GM12873 (cell line): Measurements from ENCODE around the gene ACSL1.

Experiments
- TF ChIP-seq, protein P1 (sequence below): IDR thresholded peaks from 2 replicates; pipeline ENCODE4 v1.5.1; 2012; ENCODE audit warnings: low read depth, mild to moderate bottlenecking, moderate library complexity, low read length, control low read depth; ENCODE audit not compliant: insufficient read depth; ENCODE audit errors: missing control alignments

Gene ACSL1

DNA sequence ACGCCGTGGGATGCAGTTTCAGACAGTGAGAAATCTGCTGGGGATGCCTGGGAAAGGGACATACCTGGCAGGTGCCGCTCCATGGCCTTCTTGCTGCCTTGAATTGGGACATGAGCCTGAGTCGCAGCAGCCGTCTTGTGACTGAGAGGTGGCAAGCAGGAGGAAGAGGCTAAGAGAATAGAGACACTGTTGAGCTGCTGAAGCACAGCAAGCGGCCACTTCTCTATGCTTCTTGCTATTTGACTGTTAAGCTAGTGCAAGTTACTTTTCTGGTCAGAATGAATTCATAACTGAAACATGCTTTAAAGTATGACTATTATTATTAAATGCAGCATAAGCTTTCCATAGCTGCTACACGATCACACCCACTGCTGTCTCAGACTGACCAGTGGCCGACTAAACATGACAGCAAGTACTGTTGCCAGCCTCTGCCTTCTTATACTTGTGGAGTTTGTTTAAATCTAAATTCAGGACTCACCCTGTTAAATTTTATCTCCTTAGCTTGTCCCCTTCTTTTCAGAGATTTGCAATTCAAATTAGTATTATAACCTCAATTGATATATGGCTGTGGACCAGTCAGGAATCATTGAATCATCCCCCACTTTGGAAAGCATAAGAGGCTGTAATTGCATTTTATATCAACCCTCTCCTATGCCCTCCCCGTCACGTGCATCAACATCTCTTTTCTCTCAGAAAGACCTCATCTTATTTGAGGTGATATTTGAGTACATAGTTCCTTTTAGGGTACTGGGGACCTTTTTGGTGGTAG is 24.8 kb upstream of the ACSL1 start:
- TF ChIP-seq, protein P1, sequence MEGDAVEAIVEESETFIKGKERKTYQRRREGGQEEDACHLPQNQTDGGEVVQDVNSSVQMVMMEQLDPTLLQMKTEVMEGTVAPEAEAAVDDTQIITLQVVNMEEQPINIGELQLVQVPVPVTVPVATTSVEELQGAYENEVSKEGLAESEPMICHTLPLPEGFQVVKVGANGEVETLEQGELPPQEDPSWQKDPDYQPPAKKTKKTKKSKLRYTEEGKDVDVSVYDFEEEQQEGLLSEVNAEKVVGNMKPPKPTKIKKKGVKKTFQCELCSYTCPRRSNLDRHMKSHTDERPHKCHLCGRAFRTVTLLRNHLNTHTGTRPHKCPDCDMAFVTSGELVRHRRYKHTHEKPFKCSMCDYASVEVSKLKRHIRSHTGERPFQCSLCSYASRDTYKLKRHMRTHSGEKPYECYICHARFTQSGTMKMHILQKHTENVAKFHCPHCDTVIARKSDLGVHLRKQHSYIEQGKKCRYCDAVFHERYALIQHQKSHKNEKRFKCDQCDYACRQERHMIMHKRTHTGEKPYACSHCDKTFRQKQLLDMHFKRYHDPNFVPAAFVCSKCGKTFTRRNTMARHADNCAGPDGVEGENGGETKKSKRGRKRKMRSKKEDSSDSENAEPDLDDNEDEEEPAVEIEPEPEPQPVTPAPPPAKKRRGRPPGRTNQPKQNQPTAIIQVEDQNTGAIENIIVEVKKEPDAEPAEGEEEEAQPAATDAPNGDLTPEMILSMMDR: no peak

DNA sequence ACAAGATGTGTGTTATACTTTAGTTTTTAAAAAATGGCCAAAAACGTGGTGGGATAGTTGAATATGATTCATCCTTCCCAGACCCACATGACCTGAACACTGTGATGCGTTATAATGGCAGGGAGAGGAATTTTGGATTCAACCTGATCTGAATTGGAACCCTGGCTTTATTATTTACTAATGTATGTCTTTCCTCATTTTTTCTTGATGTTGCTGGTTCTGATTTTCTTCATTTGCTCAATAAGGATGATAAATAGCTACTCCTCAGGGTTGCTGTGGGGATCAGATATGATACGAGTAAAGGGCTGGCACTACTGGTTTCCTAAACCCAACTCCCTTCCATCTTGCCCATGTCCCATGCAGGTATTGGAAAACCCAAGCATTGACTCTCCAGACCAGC is 24.2 kb upstream of the ACSL1 start:
- TF ChIP-seq, protein P1: no peak

DNA sequence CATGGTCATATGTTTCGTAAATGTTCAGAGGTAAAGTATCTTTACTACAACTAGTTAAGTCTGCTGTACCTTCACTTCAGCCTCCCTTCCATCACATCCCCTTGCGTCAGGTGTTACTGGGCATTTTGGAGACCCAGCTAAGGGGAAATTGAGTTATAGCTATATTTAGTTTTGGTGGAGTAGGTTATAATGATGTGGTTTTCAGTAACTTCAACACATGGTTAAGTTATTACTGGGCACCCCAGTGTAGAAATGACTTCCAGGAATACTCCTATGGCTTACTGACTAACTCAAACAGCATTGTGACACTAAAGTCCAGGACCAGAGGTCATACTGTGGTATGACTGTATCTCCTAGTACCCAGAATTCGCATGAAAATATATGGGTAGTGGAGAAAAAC is 23.4 kb upstream of the ACSL1 start:
- TF ChIP-seq, protein P1: no peak

DNA sequence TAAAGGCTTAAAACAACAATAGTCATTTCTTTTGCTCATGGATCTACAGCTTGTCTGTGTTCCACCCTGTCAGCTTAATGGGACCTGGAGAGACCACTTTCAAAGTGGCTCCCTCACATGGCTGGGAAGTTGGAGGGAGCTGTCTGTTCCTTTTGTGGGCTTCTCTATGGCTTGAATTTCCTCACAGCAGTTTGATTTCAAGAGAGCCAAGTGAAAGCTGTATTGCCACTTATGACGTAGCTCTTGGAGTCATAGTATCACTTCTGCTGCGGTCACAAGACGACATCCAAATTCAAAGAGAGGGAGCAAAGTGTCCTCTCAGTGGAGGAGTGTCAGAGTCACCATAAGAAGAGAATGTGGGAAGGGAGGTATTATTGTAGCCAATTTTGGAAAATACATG is 22.7 kb upstream of the ACSL1 start:
- TF ChIP-seq, protein P1: no peak

DNA sequence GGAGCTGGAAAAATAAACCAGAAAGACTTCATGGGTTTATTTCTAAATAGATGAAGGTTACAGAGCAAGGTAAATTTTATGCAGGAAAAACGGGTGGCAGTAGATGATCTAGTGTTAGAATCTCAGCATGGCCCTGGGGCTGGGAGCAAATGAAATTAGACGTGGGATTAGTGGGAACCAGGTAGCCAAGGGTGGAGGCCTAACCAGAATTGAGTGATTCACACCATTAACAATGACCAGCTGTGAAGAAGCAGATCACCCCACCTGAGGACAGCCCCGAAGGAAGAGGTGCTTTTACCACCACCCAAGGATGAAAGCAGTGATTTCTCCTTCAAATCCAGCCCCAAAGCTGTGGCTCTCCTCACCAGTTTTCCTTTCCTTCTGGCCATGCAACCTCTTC is 20.8 kb upstream of the ACSL1 start:
- TF ChIP-seq, protein P1: no peak

DNA sequence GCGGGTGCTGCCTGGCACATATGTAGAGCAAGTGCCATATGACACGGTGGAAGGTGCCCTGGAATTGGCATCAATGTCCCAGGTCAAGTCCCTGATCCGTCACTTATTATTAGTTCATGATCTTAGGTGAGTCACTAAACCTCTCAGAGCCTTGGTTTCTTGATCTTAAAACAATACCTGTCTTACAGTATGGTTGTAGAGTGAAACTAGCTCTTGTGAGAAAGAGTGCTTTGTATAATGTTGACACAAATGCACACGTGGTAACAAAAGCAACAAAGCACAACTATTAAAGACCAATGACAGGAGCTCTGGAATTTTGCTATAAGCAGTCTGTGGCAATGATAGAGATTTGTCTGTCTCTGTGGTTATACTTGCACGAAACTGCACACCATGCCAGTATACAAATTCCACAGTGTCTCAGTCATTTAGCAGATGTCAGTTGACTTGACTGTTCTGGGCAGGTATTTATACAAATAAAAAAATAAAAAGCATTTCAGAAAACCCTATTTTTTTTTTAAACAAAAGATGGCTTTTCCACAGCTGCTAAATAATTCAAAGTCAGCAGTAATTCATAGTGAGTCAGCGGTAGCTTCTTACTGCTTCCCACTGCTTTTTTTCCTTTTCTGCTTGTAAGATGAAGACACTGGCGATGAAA is 19.7 kb upstream of the ACSL1 start:
- TF ChIP-seq, protein P1: no peak

DNA sequence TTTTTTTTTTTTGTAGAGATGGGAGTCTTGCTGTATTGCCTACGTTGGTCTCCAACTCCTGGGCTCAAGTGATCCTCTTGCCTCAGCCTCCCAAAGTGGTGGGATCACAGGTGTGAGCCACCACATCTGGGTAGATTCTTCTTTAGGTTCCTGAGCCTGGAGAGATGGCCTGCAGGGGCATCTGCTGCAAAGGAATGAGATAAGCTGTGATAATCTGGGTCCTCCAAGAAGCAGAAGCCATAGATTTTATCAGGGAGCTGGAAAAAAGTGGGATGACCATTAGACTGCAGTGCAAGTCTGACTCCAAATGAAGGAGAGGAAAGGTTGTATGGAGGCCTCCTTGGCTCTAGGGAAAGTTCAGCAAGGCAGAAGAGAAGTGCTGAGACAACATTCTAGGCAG is 19.0 kb upstream of the ACSL1 start:
- TF ChIP-seq, protein P1: no peak
